ENCODE data around the gene ROM1.

Gene ROM1

GRCh38 chr11:62652161-62653006, 39.3 kb downstream of the ROM1 start:
- ATAC-seq (ENCODE audit: insufficient read depth, low read depth) (no peak), DNase-seq (no peak)
- Histone ChIP-seq H4K20me1 (ENCODE audit: insufficient read depth, low read length) (no peaks in the 10 kb centered on the region), H3K27ac (ENCODE audit: low read length) (peak overlapping the region; percentile 88), H3K36me3 (ENCODE audit: insufficient read depth, low read length) (peaks cover 27% of the 10 kb centered on the region), H3K9ac (ENCODE audit: low read depth, low read length) (peak overlapping the region; percentile 84), H3K27me3 (ENCODE audit: insufficient read depth, low read length, poor library complexity) (no peaks in the 10 kb centered on the region), H3K4me3 (ENCODE audit: low read depth in 1 of 2, low read length in 2 of 2) (peak overlapping the region; percentile 75 to 82), H2AFZ (ENCODE audit: low read depth, low read length) (peak overlapping the region; percentile 87), H3K79me2 (ENCODE audit: insufficient read depth, low read length) (peaks cover 46% of the 10 kb centered on the region), H3K9me3 (ENCODE audit: insufficient read depth, low read length, severe bottlenecking) (no peaks in the 10 kb centered on the region), H3K4me1 (ENCODE audit: insufficient read depth, low read length) (peaks cover 36% of the 10 kb centered on the region), H3K4me2 (ENCODE audit: insufficient read depth, low read length) (peak overlapping the region; percentile 72)
- TF ChIP-seq CTCF (IDR thresholded peaks at IDR 0.05; ENCODE audit: borderline replicate concordance, extremely low read depth, low read length, poor library complexity, severe bottlenecking), result no peak
- no peak for TF ChIP-seq EZH2 (IDR thresholded peaks at IDR 0.05; ENCODE audit: borderline replicate concordance, low read depth, low read length, severe bottlenecking)

- ATAC-seq (ENCODE audit: insufficient read depth, low read depth) (no peak), DNase-seq (no peak)
- Histone ChIP-seq H3K9ac (ENCODE audit: low read depth, low read length) (peak overlapping the region; percentile 84), H3K4me2 (ENCODE audit: insufficient read depth, low read length) (peak overlapping the region; percentile 20), H3K27me3 (ENCODE audit: insufficient read depth, low read length, poor library complexity) (no peaks in the 10 kb centered on the region), H3K9me3 (ENCODE audit: insufficient read depth, low read length, severe bottlenecking) (no peaks in the 10 kb centered on the region), H3K36me3 (ENCODE audit: insufficient read depth, low read length) (peaks cover 10% of the 10 kb centered on the region), H2AFZ (ENCODE audit: low read depth, low read length) (peak overlapping the region; percentile 67), H4K20me1 (ENCODE audit: insufficient read depth, low read length) (no peaks in the 10 kb centered on the region), H3K4me1 (ENCODE audit: insufficient read depth, low read length) (peaks cover 27% of the 10 kb centered on the region), H3K79me2 (ENCODE audit: insufficient read depth, low read length) (peaks cover 31% of the 10 kb centered on the region), H3K4me3 (ENCODE audit: low read depth in 1 of 2, low read length in 2 of 2) (no peak overlapping the region), H3K27ac (ENCODE audit: low read length) (no peak overlapping the region)
- no peak for TF ChIP-seq EZH2 (IDR thresholded peaks at IDR 0.05; ENCODE audit: borderline replicate concordance, low read depth, low read length, severe bottlenecking)
- no peak for TF ChIP-seq CTCF (IDR thresholded peaks at IDR 0.05; ENCODE audit: borderline replicate concordance, extremely low read depth, low read length, poor library complexity, severe bottlenecking)
Measured at GRCh38 chr11:62654297-62654696, 41.2 kb downstream of the ROM1 start.

DNA sequence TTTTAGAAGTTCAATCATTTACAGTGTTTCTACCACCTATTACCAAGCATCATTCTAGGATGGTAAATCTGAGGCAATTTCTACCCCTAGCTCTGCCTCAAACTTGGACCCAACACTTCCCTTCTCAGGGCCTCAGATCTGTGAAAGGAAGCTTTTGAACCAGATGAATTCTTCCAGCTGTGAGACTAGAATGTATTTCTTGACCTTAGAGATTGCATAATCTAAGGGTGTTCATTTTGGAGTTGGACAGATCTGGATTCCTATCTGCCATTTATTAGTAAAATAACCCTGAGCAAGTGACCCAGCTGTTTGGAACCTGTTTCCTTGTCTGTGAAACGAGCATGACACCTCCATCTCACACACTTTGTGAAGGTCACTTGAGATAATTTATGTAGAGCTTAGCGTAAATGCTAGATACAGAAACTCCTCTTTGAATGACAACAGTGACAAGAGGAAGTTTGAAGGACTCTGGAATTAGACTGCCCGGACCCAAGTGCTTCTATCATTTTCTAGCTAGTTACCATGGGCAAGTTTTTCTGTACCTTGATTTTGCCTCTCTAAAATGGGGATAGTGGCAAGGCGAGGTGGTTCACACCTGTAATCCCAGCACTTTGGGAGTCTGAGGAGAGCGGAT, 43.9 kb downstream of the ROM1 start:
- H3K4me1 ChIP-seq (ENCODE audit: insufficient read depth, low read length), result peaks cover 19% of the 10 kb centered on the region
- no peak for ATAC-seq (ENCODE audit: insufficient read depth, low read depth)
- TF ChIP-seq EZH2 (IDR thresholded peaks at IDR 0.05; ENCODE audit: borderline replicate concordance, low read depth, low read length, severe bottlenecking), result no peak
- TF ChIP-seq CTCF (IDR thresholded peaks at IDR 0.05; ENCODE audit: borderline replicate concordance, extremely low read depth, low read length, poor library complexity, severe bottlenecking), result no peak
- 0 out of 2 replicates have a peak overlapping the region, but pooled peaks have one; percentile 16 for H3K9ac ChIP-seq (ENCODE audit: low read depth, low read length)
- no peak overlapping the region for H3K4me3 ChIP-seq (ENCODE audit: low read depth in 1 of 2, low read length in 2 of 2)
- no peaks in the 10 kb centered on the region for H3K27me3 ChIP-seq (ENCODE audit: insufficient read depth, low read length, poor library complexity)
- no peak overlapping the region for H3K4me2 ChIP-seq (ENCODE audit: insufficient read depth, low read length)
- DNase-seq, result no peak
- H2AFZ ChIP-seq (ENCODE audit: low read depth, low read length), result peak overlapping the region; percentile 25; the same call in 1 of the 2 replicates
- H3K36me3 ChIP-seq (ENCODE audit: insufficient read depth, low read length), result no peaks in the 10 kb centered on the region; the same call in 1 of the 2 replicates
- peaks cover 12% of the 10 kb centered on the region for H3K79me2 ChIP-seq (ENCODE audit: insufficient read depth, low read length)
- no peaks in the 10 kb centered on the region for H4K20me1 ChIP-seq (ENCODE audit: insufficient read depth, low read length)
- H3K27ac ChIP-seq (ENCODE audit: low read length), result no peak overlapping the region
- no peaks in the 10 kb centered on the region for H3K9me3 ChIP-seq (ENCODE audit: insufficient read depth, low read length, severe bottlenecking)

All from DND-41 (cell line).